Keratinocyte (primary cell): ENCODE data around the gene ABCC9. TPM values are rescaled to one million over a fixed set of nuclear protein-coding genes. Genes with fewer than 3 reads are reported as not detected.

Experiments used
- DNase-seq: peaks from one replicate; pipeline ENCODE4 v3.0.0-alpha.2; 2011; ENCODE audit warnings: low read depth, missing footprints, low spot score
- FAIRE-seq: peaks from 2 replicates; lab custom pipeline; 2011; peaks lifted over from hg19 to GRCh38; lab: Jason Lieb, UNC
- H2AFZ ChIP-seq: 2 replicates; pipeline ENCODE4 v1.6.0; 2012; ENCODE audit warnings: low read length, control low read depth, inconsistent platforms; ENCODE audit not compliant: control insufficient read depth
- H3K27ac ChIP-seq: 2 replicates; pipeline ENCODE4 v1.5.1; 2011; ENCODE audit warnings: low read length; ENCODE audit not compliant: control insufficient read depth, insufficient read depth
- H3K27me3 ChIP-seq: 3 replicates; pipeline ENCODE4 v1.6.0; 2011; ENCODE audit warnings: low read length; ENCODE audit not compliant: control insufficient read depth, insufficient read depth; ENCODE audit errors: extremely low read depth
- H3K36me3 ChIP-seq, 2 experiments: 2 replicates in 1 of 2; 3 replicates in 1 of 2; pipeline ENCODE4 v1.5.1; 2011; ENCODE audit warnings: low read length in 2 of 2, mild to moderate bottlenecking in 1 of 2; ENCODE audit not compliant: control insufficient read depth in 2 of 2, insufficient read depth in 2 of 2; ENCODE audit errors: extremely low read depth in 1 of 2
- H3K4me1 ChIP-seq: 3 replicates; pipeline ENCODE4 v1.5.1; 2011; ENCODE audit warnings: low read length; ENCODE audit not compliant: control insufficient read depth, insufficient read depth; ENCODE audit errors: extremely low read depth
- H3K4me2 ChIP-seq: 3 replicates; pipeline ENCODE4 v1.6.0; 2011; ENCODE audit warnings: low read depth, low read length; ENCODE audit not compliant: control insufficient read depth, insufficient read depth; ENCODE audit errors: extremely low read depth
- H3K4me3 ChIP-seq, 3 experiments: fragments of 200-600 bp in 1 of 3; sonication (generic) in 1 of 3; 2 replicates in 2 of 3; 3 replicates in 1 of 3; pipeline ENCODE4 v1.5.1; 2011 to 2016; ENCODE audit warnings: low read length in 3 of 3, mild to moderate bottlenecking in 3 of 3, control low read depth in 2 of 3, inconsistent platforms in 1 of 3, low read depth in 1 of 3, mixed read lengths in 1 of 3, mixed run types in 1 of 3, moderate library complexity in 1 of 3; ENCODE audit not compliant: control insufficient read depth in 2 of 3, insufficient read depth in 2 of 3; ENCODE audit errors: extremely low read depth in 1 of 3
- H3K79me2 ChIP-seq: 2 replicates; pipeline ENCODE4 v1.6.0; 2012; ENCODE audit warnings: low read length; ENCODE audit not compliant: control insufficient read depth, insufficient read depth
- H3K9ac ChIP-seq: 3 replicates; pipeline ENCODE4 v1.6.0; 2011; ENCODE audit warnings: low read length; ENCODE audit not compliant: control insufficient read depth, insufficient read depth; ENCODE audit errors: extremely low read depth
- H3K9me1 ChIP-seq: 3 replicates; pipeline ENCODE4 v1.6.0; 2011; ENCODE audit warnings: low read length; ENCODE audit not compliant: control insufficient read depth, insufficient read depth; ENCODE audit errors: extremely low read depth
- H3K9me3 ChIP-seq: 2 replicates; pipeline ENCODE4 v1.5.1; 2012; ENCODE audit warnings: low read depth, low read length; ENCODE audit not compliant: control insufficient read depth
- H4K20me1 ChIP-seq: 3 replicates; pipeline ENCODE4 v1.6.0; 2011; ENCODE audit warnings: low read length; ENCODE audit not compliant: control insufficient read depth, insufficient read depth; ENCODE audit errors: extremely low read depth
- EZH2 ChIP-seq: IDR thresholded peaks from one replicate; pipeline ENCODE4 v1.6.1; 2012; ENCODE audit warnings: inconsistent platforms, mild to moderate bottlenecking, low read length, moderate library complexity
- dilution Hi-C: fragments of 300-500 bp; cut with MboI; formaldehyde crosslinking; loops from one replicate; pipeline ENCODE4 v1.7.0; 2020; ENCODE audit warnings: low sequenced_read_pairs; ENCODE audit not compliant: extremely low pct_ligation_motif_present
- polyA plus RNA-seq, 5 experiments: library from polyadenylated mRNA; depleted of rRNA in 3 of 5; stranded (reverse) in 3 of 5; stranded (forward) in 1 of 5; unstranded in 1 of 5; fragments of >200 nt; gene quantifications; 1 replicate in 1 of 5; 2 replicates in 3 of 5; 3 replicates in 1 of 5; pipeline versions ENCODE4 v1.2.1 to v1.2.3, GENCODE V29; 2011 to 2012; ENCODE audit warnings: missing spikeins in 2 of 5, low read depth in 1 of 5, low replicate concordance in 1 of 5
- TF ChIP-seq, protein P1 (sequence below), 3 experiments: IDR thresholded peaks in 1 of 3; conservative IDR thresholded peaks in 1 of 3; optimal IDR thresholded peaks in 1 of 3; 2 replicates in 2 of 3; 3 replicates in 1 of 3; pipeline versions ENCODE3 to v1.5.1; 2011; ENCODE audit warnings: low read length in 3 of 3, mild to moderate bottlenecking in 3 of 3, moderate library complexity in 2 of 3, control low read depth in 1 of 3, inconsistent platforms in 1 of 3; ENCODE audit not compliant: insufficient read depth in 2 of 3; ENCODE audit errors: extremely low read depth in 1 of 3

Gene ABCC9
- polyA plus RNA-seq, 1 donor (not counting 4 experiments of a cell fraction or from before 2014, with no cell fraction given): not detected

DNA sequence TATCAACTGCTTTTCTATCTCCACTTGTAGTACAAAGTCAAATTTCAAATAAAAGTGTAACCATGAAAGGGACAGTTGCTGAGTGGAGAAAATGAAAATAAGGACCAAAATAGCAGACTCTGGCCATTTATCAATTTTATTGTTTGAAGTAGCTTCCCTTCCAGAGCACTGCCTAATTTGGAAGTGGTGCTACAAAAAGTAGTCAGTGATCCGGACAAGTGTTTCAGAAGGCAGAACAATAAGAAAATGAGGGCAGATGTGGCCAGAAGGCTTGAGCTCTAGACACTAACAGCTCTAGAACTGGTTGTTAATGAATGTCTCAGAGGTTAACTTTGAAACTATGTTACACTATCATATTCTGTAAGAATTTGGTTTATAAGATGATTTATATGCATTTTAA, 48.9 kb downstream of the ABCC9 start:
- Histone ChIP-seq H3K4me2 (no peak overlapping the region), H4K20me1 (no peaks in the 10 kb centered on the region), H3K4me1 (no peaks in the 10 kb centered on the region), H3K9me1 (no peaks in the 10 kb centered on the region), H3K4me3 (no peak overlapping the region), H3K9ac (no peak overlapping the region), H3K27me3 (no peaks in the 10 kb centered on the region), H3K27ac (no peak overlapping the region), H3K9me3 (no peaks in the 10 kb centered on the region), H3K36me3 (no peaks in the 10 kb centered on the region), H2AFZ (no peak overlapping the region), H3K79me2 (no peaks in the 10 kb centered on the region)
- FAIRE-seq (no peak), DNase-seq (no peak)
- TF ChIP-seq, protein P1, sequence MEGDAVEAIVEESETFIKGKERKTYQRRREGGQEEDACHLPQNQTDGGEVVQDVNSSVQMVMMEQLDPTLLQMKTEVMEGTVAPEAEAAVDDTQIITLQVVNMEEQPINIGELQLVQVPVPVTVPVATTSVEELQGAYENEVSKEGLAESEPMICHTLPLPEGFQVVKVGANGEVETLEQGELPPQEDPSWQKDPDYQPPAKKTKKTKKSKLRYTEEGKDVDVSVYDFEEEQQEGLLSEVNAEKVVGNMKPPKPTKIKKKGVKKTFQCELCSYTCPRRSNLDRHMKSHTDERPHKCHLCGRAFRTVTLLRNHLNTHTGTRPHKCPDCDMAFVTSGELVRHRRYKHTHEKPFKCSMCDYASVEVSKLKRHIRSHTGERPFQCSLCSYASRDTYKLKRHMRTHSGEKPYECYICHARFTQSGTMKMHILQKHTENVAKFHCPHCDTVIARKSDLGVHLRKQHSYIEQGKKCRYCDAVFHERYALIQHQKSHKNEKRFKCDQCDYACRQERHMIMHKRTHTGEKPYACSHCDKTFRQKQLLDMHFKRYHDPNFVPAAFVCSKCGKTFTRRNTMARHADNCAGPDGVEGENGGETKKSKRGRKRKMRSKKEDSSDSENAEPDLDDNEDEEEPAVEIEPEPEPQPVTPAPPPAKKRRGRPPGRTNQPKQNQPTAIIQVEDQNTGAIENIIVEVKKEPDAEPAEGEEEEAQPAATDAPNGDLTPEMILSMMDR (optimal IDR thresholded peaks at IDR 0.05 in 1 of 3, IDR thresholded peaks at IDR 0.05 in 1 of 3, conservative IDR thresholded peaks at IDR 0.05 in 1 of 3; ENCODE audit: extremely low read depth in 1 of 3, insufficient read depth in 2 of 3, low read length in 3 of 3): no peak
- no peak for TF ChIP-seq EZH2
- dilution Hi-C loops: no loop called here

DNA sequence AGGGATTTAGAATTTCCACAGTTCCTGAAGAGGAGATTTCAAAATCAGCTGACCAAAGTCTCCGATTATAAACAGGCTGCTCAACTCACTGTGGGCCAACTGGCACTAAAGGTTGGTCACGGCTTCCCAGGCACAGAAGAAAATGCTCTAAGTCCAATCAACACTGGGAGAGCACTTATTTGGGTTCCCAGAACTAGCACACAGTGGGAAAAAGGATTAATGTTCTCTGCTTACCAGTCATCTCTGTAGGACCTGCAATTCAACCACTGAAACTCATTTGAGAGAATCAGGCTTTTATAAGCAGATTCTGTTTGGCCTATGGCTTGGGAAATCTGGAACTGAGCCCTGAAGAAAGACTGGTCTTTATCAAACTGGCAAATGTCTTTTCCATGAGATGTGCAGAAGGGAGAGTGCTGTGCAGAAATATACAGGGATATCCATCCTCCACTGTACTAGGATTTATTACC, 49.4 kb downstream of the ABCC9 start:
- H3K4me3 ChIP-seq: no peak overlapping the region
- no peaks in the 10 kb centered on the region for H3K79me2 ChIP-seq
- H3K9ac ChIP-seq: no peak overlapping the region
- no peak for FAIRE-seq
- H3K4me2 ChIP-seq: no peak overlapping the region
- no peaks in the 10 kb centered on the region for H3K9me3 ChIP-seq
- H3K9me1 ChIP-seq: no peaks in the 10 kb centered on the region
- H3K27ac ChIP-seq: no peak overlapping the region
- H3K4me1 ChIP-seq: no peaks in the 10 kb centered on the region
- H3K36me3 ChIP-seq: no peaks in the 10 kb centered on the region
- no peaks in the 10 kb centered on the region for H3K27me3 ChIP-seq
- no peaks in the 10 kb centered on the region for H4K20me1 ChIP-seq
- TF ChIP-seq, protein P1 (optimal IDR thresholded peaks at IDR 0.05 in 1 of 3, IDR thresholded peaks at IDR 0.05 in 1 of 3, conservative IDR thresholded peaks at IDR 0.05 in 1 of 3; ENCODE audit: extremely low read depth in 1 of 3, insufficient read depth in 2 of 3, low read length in 3 of 3): no peak
- TF ChIP-seq EZH2: no peak
- H2AFZ ChIP-seq: no peak overlapping the region
- no peak for DNase-seq
- dilution Hi-C loops: no loop called here
